HUES6 (cell line): ENCODE data around the gene PDIA2.

ENCODE experiments used
- H3K27ac ChIP-seq: 2 replicates; pipeline ENCODE4 v1.7.0; 2013; ENCODE audit warnings: low read depth, mild to moderate bottlenecking, low read length, inconsistent platforms
- H3K27me3 ChIP-seq: 2 replicates; pipeline ENCODE4 v1.6.1; 2013; ENCODE audit warnings: low read length; ENCODE audit not compliant: control insufficient read depth, insufficient read depth
- H3K36me3 ChIP-seq: 2 replicates; pipeline ENCODE4 v1.6.1; 2013; ENCODE audit warnings: low read length; ENCODE audit not compliant: control insufficient read depth, insufficient read depth
- H3K4me1 ChIP-seq: 2 replicates; pipeline ENCODE4 v1.6.1; 2013; ENCODE audit warnings: low read length; ENCODE audit not compliant: control insufficient read depth, insufficient read depth
- H3K4me3 ChIP-seq: 2 replicates; pipeline ENCODE4 v1.5.1; 2013; ENCODE audit warnings: low read depth, low read length
- H3K9ac ChIP-seq: one replicate; pipeline ENCODE4 v1.6.1; 2013; ENCODE audit warnings: mild to moderate bottlenecking, low read length
- H3K9me3 ChIP-seq: 2 replicates; pipeline ENCODE4 v1.6.1; 2013; ENCODE audit warnings: low read depth, low read length; ENCODE audit not compliant: control insufficient read depth, insufficient read depth

PDIA2 gene

GRCh38 chr16:270381-271255 is 12.3 kb upstream of the PDIA2 start:
- H3K4me1 ChIP-seq, result peaks cover 5% of the 10 kb centered on the region; the same call in 1 of the 2 replicates
- H3K4me3 ChIP-seq, result no peak overlapping the region
- H3K27ac ChIP-seq, result no peak overlapping the region
- peaks cover 27% of the 10 kb centered on the region for H3K27me3 ChIP-seq
- no peaks in the 10 kb centered on the region for H3K36me3 ChIP-seq
- H3K9me3 ChIP-seq, result no peaks in the 10 kb centered on the region
- H3K9ac ChIP-seq, result no peak overlapping the region

- H3K27me3 ChIP-seq, result peaks cover 44% of the 10 kb centered on the region
These were observed 10.1 kb upstream of the PDIA2 start for GRCh38 chr16:272633-273546.

GRCh38 chr16:273547-274421 is 9.2 kb upstream of the PDIA2 start:
- peaks cover 52% of the 10 kb centered on the region for H3K27me3 ChIP-seq
- no peak overlapping the region for H3K4me3 ChIP-seq
- no peak overlapping the region for H3K9ac ChIP-seq
- H3K27ac ChIP-seq, result no peak overlapping the region
- no peaks in the 10 kb centered on the region for H3K36me3 ChIP-seq
- no peaks in the 10 kb centered on the region for H3K9me3 ChIP-seq
- peaks cover 5% of the 10 kb centered on the region; the same call in 1 of the 2 replicates for H3K4me1 ChIP-seq

More at GRCh38 chr16:272633-273546, 10.1 kb upstream of the PDIA2 start:
- Histone ChIP-seq H3K36me3 (no peaks in the 10 kb centered on the region), H3K9me3 (no peaks in the 10 kb centered on the region), H3K9ac (no peak overlapping the region), H3K4me1 (peaks cover 5% of the 10 kb centered on the region; the same call in 1 of the 2 replicates), H3K27ac (no peak overlapping the region), H3K4me3 (no peak overlapping the region)

- Histone ChIP-seq H3K4me3 (peak overlapping the region; percentile 70), H3K27me3 (peaks cover 66% of the 10 kb centered on the region), H3K9me3 (no peaks in the 10 kb centered on the region), H3K36me3 (no peaks in the 10 kb centered on the region), H3K4me1 (peaks cover 5% of the 10 kb centered on the region; the same call in 1 of the 2 replicates), H3K9ac (no peak overlapping the region), H3K27ac (no peak overlapping the region)
These were observed 7.8 kb upstream of the PDIA2 start for GRCh38 chr16:275041-275641.

- H3K9me3 ChIP-seq, result no peaks in the 10 kb centered on the region
- H3K4me1 ChIP-seq, result peaks cover 5% of the 10 kb centered on the region; the same call in 1 of the 2 replicates
- H3K9ac ChIP-seq, result no peak within 1 kb of the TSS
- H3K4me3 ChIP-seq, result peak within 1 kb of the TSS; percentile 70
- H3K27ac ChIP-seq, result no peak within 1 kb of the TSS
- no peaks in the 10 kb centered on the region for H3K36me3 ChIP-seq
- peaks cover 69% of the 10 kb centered on the region for H3K27me3 ChIP-seq
These were observed 7.2 kb upstream of the PDIA2 start, which contains the start of gene RGS11 for GRCh38 chr16:275786-276232. RGS11 (minus strand) TSS chr16:275944; CDS start chr16:275911, 33 bp downstream.

- Histone ChIP-seq H3K4me3 (no peak overlapping the region), H3K9me3 (no peaks in the 10 kb centered on the region), H3K4me1 (peaks cover 9% of the 10 kb centered on the region; the same call in 1 of the 2 replicates), H3K27me3 (peaks cover 76% of the 10 kb centered on the region), H3K27ac (no peak overlapping the region), H3K9ac (no peak overlapping the region), H3K36me3 (no peaks in the 10 kb centered on the region)
These were observed 6.4 kb upstream of the PDIA2 start for GRCh38 chr16:276426-277077.

- no peak overlapping the region for H3K27ac ChIP-seq
- H3K4me1 ChIP-seq, result peaks cover 9% of the 10 kb centered on the region; the same call in 1 of the 2 replicates
- peaks cover 70% of the 10 kb centered on the region for H3K27me3 ChIP-seq
- no peak overlapping the region for H3K4me3 ChIP-seq
- no peaks in the 10 kb centered on the region for H3K9me3 ChIP-seq
- H3K36me3 ChIP-seq, result no peaks in the 10 kb centered on the region
- no peak overlapping the region for H3K9ac ChIP-seq
These were observed 4.0 kb upstream of the PDIA2 start for GRCh38 chr16:278863-279366.

GRCh38 chr16:279531-279930 is 3.4 kb upstream of the PDIA2 start:
- peaks cover 64% of the 10 kb centered on the region for H3K27me3 ChIP-seq
- H3K9ac ChIP-seq, result no peak overlapping the region
- peaks cover 9% of the 10 kb centered on the region; the same call in 1 of the 2 replicates for H3K4me1 ChIP-seq
- H3K4me3 ChIP-seq, result peak overlapping the region; percentile 45; the same call in 1 of the 2 replicates
- no peak overlapping the region for H3K27ac ChIP-seq
- no peaks in the 10 kb centered on the region for H3K36me3 ChIP-seq
- no peaks in the 10 kb centered on the region for H3K9me3 ChIP-seq

GRCh38 chr16:280005-280460 is 2.9 kb upstream of the PDIA2 start:
- Histone ChIP-seq H3K27ac (no peak overlapping the region), H3K9ac (no peak overlapping the region), H3K36me3 (peaks cover 3% of the 10 kb centered on the region; the same call in 1 of the 2 replicates), H3K9me3 (no peaks in the 10 kb centered on the region), H3K4me3 (peak overlapping the region; percentile 45), H3K27me3 (peaks cover 59% of the 10 kb centered on the region), H3K4me1 (peaks cover 7% of the 10 kb centered on the region; the same call in 1 of the 2 replicates)
